Central memory CD4-positive, alpha-beta T cell (primary cell): ENCODE data around the gene AP5Z1.

Source experiments
- DNase-seq: peaks from one replicate; pipeline ENCODE4 v3.0.0; 2022

The AP5Z1 gene

GRCh38 chr7:4803397-4804241, 28.2 kb downstream of the AP5Z1 start:
- no peak for DNase-seq

DNA sequence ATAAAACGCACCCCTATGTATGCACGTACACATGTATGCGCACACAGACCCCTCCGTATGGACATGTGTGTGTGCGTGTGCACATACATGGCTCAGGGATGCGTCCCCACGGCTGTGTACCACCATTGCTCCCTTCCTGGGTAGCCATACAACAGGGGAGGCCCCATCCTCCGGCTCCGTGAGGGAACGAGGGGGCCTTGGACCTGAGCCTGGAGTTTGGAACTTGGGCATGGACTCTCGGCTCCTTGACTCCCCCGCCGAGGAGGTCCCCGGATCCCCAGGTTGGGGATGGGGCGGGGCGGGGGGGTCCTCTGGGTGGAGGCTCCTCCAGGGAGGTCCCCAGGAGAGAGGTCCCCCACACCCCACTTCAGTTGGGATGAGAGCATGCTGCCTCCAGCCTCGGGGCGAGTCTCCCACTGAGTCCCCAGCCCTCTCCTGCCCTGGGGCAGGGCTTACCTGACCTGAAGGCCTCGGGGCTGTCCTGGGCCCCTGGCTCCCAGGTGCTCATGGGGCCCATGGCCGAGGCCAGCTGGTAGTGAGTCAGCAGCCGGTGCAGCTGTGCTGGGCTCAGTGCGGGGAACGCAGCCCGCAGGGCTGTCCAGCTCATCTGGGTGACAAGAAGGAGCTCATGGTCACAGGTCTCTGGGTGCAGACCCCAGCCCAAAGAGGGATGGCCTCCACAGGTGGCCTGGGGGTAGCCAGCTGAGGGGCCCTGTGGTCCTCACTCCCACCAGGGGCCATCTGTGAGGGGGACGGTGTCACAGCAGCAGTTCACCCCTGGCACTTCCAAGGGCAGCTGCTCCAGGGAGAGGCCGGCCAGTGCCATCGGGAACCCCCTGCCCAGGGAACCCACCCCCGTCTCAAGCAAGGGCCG, 29.9 kb downstream of the AP5Z1 start:
- DNase-seq, result no peak

GRCh38 chr7:4805984-4806300, 30.5 kb downstream of the AP5Z1 start:
- DNase-seq, result no peak

DNA sequence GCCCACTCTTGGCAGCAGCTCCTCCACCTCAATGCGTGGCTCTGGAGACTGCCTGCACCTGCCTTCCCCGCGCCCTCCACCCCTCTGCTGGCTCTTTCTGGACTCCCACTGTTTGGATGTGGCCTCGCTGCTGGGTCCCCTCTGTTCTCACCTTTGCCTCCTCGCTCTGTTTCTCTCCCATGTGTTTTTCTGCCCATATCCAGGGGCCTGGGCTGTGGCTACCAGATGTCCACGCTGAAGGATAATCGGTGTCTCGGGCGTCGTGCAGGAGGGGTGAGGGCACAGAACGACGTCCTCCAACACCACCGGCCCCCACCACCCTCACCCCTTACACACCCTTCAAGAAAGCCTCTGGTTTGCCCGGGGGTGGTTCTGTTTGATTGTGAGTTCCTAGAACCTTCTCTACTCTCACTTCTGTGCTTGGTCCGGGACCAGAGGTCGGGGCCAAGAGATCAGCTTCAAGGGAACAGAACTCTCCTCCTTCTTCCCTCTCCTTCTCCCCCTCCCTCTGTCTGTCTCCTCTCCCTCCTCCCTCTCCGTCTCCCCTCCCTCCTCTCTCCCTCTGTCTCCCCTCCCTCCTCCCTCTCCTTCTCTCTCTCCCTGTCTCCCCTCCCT, 31.7 kb downstream of the AP5Z1 start:
- DNase-seq, result no peak

DNA sequence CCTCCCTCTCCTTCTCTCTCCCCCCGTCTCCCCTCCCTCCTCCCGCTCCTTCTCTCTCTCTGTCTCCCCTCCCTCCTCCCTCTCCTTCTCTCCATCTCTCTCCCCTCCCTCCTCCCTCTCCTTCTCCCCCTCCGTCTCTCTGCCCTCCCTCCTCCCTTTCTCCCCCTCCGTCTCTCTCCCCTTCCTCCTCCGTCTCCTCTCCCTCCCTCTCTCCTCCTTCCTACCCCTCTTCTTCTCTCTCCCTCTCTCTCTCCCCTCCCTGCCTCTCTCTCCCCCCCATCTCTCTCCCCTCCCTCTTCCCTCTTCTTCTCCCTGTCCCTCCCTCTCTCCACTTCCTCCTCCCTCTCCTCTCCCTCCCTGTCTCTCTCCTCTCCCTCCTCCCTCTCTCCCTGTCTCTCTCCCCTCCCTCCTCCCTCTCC, 32.2 kb downstream of the AP5Z1 start:
- no peak for DNase-seq

DNA sequence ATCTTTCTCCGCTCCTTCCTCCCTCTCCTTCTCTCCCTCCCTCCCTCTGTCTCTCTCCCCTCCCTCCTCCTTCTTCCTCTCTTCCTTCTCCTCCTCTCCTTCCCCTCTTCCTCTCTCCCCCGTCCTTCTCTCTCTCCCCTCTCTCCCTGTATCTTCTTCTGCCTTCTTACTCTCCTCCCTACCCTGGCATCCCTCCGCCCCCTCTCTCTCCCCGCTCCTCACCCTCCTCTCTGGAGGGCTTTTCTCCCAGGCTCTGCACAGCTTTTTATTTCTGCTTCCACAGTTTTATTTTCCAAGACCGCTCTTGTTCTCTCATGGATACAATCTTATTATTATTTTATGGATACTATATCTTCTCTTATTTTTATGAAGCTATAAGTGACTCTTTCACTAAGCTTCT, 32.6 kb downstream of the AP5Z1 start:
- DNase-seq, result no peak

GRCh38 chr7:4808565-4808964, 33.1 kb downstream of the AP5Z1 start:
- DNase-seq, result no peak

GRCh38 chr7:4809091-4809591, 33.7 kb downstream of the AP5Z1 start:
- peak; percentile 25 for DNase-seq

DNA sequence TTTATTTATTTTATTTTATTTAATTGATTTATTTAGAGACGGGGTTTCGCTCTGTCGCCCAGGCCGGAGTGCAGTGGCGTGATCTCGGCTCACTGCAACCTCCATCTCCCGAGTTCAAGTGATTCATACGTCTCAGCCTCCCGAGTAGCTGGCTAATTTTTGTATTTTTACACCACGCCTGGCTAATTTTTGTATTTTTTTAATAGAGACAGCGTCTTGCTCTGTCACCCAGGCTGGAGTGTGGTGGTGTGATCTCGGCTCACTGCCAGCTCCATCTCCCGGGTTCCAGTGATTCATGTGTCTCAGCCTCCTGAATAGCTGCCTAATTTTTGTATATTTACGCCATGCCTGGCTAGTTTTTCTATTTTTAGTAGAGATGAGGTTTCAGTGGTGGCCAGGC, 34.2 kb downstream of the AP5Z1 start:
- DNase-seq, result no peak

- no peak for DNase-seq
Measured at GRCh38 chr7:4814433-4814832, 39.0 kb downstream of the AP5Z1 start.

DNA sequence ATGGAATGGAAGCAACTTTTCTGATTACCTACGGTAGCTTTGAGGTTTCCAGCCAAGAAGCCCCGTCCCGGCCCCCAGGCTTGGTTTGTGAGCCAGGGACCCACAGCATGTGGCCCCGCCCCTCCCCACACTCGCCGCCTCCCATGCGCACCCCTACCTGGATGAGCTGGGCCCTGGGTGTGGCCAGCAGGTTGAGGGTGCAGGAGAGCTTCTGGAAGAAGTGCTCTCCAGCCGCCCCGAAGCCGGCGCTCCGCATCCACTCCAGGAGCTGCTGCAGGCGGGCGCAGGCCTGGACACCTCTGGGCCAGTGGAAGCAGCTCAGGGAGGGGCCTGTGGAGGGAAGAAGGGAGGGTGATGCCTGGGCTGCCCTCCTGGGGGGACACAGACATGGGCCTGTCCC, 39.7 kb downstream of the AP5Z1 start:
- DNase-seq, result no peak

- no peak for DNase-seq
Measured at GRCh38 chr7:4815609-4816418, 40.4 kb downstream of the AP5Z1 start.

- no peak for DNase-seq
Measured at GRCh38 chr7:4816419-4817080, 41.1 kb downstream of the AP5Z1 start.

DNA sequence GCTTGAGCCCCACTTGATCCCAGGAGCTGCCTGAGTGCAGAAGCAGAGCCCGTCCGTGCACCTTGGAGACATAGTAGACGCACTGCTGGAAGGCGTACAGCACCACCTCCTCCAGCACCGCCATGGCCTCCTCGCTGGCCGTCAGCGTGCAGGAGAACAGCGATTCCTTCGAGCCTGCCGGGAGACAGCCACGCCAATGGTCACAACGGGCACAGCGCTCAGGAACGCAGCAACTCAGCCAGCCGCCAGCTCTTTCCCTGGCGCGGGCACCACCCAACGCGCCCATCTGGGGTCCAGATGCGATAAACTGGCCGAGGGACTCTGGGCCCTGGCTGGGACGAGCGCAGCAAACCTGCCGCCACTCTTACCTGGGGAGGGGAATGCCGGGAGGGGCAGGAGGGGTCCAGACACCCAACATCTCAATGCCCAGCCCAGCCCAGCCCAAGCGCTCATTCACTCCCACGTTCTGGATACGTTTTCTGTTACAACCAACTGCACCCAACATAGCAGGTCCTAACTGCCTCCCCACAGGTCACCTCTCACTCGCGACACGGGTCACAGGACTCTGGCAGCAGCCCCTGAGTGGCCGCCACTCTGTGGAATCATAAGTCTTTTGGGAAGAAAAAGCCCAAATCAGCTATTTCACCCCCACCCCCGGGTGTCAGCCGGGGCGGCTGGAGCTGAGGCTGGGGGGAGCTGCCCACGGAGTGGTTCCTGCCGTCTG, 41.9 kb downstream of the AP5Z1 start:
- no peak for DNase-seq

DNA sequence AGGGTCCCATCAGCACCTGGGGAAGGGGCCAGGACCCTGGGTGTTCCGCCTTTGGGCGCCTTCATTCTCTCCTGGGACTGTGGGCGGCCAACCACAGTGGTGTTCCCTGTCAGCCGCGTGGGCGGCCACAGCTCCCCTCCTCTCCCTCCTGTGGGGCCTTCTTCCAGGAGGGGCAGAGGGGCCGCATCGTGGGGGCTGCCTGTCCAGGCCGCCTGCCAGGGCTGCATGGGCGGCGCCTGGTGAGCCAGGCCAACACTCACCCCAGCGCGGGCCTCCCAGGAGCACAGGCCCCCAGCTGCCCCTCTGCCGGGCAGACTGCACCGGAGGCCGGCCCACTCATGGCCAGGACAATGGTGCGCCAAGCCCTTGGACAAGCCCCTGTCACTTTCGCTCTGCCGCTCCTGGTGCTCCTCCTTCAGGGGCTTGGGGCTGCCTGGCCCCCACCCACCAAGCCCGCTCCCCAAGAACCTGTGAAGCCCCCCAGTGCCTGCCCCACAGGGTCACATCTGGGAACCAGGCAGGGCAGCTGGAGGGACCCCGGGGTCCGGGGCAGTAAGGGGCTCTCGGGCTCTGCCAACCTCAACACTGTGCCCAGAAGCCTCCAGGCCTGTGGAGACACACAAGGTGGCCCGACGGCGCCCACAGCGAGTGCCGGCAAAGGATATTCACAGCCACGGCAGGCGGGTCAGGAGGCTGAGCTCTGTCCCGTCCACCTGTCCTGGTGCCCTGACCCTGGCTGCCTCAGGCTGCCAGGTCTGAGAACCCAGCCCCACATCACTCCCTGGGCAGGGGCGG, 42.8 kb downstream of the AP5Z1 start:
- DNase-seq, result no peak

GRCh38 chr7:4819560-4820404, 44.4 kb downstream of the AP5Z1 start:
- no peak for DNase-seq

DNA sequence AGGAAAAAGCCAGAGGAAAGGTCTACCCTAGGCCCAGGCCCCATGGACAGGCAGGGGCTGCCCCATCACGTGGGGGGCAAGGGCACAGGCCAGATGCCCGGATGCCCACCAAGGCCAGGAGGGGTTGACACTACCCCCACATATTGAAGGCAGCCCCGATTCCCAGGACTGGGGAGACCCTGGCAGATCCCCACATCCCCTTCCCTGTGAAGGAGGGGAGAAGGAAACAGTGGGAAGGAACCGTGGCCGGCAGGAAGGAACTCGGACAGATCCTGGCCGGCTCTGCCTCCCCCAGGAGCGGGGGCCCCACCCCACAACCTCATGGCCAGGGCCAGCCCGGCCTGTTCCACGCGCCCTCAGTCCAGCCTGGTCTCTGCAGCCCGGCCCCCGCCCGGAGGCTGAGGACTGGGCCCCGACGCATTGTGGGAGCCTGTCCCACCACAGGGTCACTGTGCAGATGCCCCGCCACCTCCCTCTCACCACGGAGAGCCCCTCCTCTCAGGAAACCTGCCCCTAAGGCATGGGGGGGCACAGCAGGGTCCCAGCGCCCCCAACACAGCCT, 45.1 kb downstream of the AP5Z1 start:
- no peak for DNase-seq

- no peak for DNase-seq
Measured at GRCh38 chr7:4820967-4821471, 45.6 kb downstream of the AP5Z1 start.

GRCh38 chr7:4822677-4823076, 47.3 kb downstream of the AP5Z1 start:
- DNase-seq, result no peak
